ENCODE measurements around the gene CBLB.

The CBLB gene

GRCh38 chr3:105679951-105680350 lies 188.9 kb downstream of the CBLB start:
- DNase-seq (ENCODE audit: low spot score): no peak
- no peak for TF ChIP-seq CTCF (IDR thresholded peaks at IDR 0.05; ENCODE audit: extremely low read depth, insufficient read depth, missing control alignments)
- in situ Hi-C loops (cut with MboI; ENCODE audit: low pct_unique_long_range_greater_than_20kb, low sequenced_read_pairs, unreplicated experiment): loop anchor here (25.0 kb wide), 1 partner anchor 932 kb away; no protein-coding TSS in a partner anchor

- no peak for TF ChIP-seq CTCF (IDR thresholded peaks at IDR 0.05; ENCODE audit: extremely low read depth, insufficient read depth, missing control alignments)
- DNase-seq (ENCODE audit: low spot score): no peak
- in situ Hi-C loops (cut with MboI; ENCODE audit: low pct_unique_long_range_greater_than_20kb, low sequenced_read_pairs, unreplicated experiment): loop anchor here (25.0 kb wide), 1 partner anchor 934 kb away; no protein-coding TSS in a partner anchor
These were observed 190.8 kb downstream of the CBLB start for GRCh38 chr3:105678017-105678416.

- in situ Hi-C loops (cut with MboI; ENCODE audit: low pct_unique_long_range_greater_than_20kb, low sequenced_read_pairs, unreplicated experiment): loop anchor here (25.0 kb wide), 1 partner anchor 936 kb away; no protein-coding TSS in a partner anchor
- DNase-seq (ENCODE audit: low spot score): no peak
- TF ChIP-seq CTCF (IDR thresholded peaks at IDR 0.05; ENCODE audit: extremely low read depth, insufficient read depth, missing control alignments): no peak
These were observed 192.1 kb downstream of the CBLB start for GRCh38 chr3:105676621-105677300.

- in situ Hi-C loops (cut with MboI; ENCODE audit: low pct_unique_long_range_greater_than_20kb, low sequenced_read_pairs, unreplicated experiment): loop anchor here (25.0 kb wide), 1 partner anchor 938 kb away; no protein-coding TSS in a partner anchor
- DNase-seq (ENCODE audit: low spot score): no peak
These were observed 194.3 kb downstream of the CBLB start for GRCh38 chr3:105674437-105675065.

GRCh38 chr3:105672996-105673395 lies 195.8 kb downstream of the CBLB start:
- no peak for DNase-seq (ENCODE audit: low spot score)
- in situ Hi-C loops (cut with MboI; ENCODE audit: low pct_unique_long_range_greater_than_20kb, low sequenced_read_pairs, unreplicated experiment): no loop called here
- no peak for TF ChIP-seq CTCF (IDR thresholded peaks at IDR 0.05; ENCODE audit: extremely low read depth, insufficient read depth, missing control alignments)

More at GRCh38 chr3:105674437-105675065, 194.3 kb downstream of the CBLB start:
- TF ChIP-seq CTCF (IDR thresholded peaks at IDR 0.05; ENCODE audit: extremely low read depth, insufficient read depth, missing control alignments): no peak

- no peak for DNase-seq (ENCODE audit: low spot score)
- no peak for TF ChIP-seq CTCF (IDR thresholded peaks at IDR 0.05; ENCODE audit: extremely low read depth, insufficient read depth, missing control alignments)
- in situ Hi-C loops (cut with MboI; ENCODE audit: low pct_unique_long_range_greater_than_20kb, low sequenced_read_pairs, unreplicated experiment): no loop called here
These were observed 206.5 kb downstream of the CBLB start for GRCh38 chr3:105662306-105662705.
